NCI-H526 (cell line): ENCODE results near the gene DACT3.
"Not testable (repeated sequence)": the region's sequence is repeated elsewhere in the genome, so short reads cannot be mapped to it uniquely, and the experiment has no call there.

ENCODE experiments used
- DNase-seq, 2 experiments: peaks; one replicate each; lab custom pipeline; 2025; lab: John Stamatoyannopoulos, UW

DACT3 gene

GRCh38 chr19:46634045-46634655, 26.8 kb downstream of the DACT3 start:
- DNase-seq: peak in 1 of 2 experiments; percentile 86

DNA sequence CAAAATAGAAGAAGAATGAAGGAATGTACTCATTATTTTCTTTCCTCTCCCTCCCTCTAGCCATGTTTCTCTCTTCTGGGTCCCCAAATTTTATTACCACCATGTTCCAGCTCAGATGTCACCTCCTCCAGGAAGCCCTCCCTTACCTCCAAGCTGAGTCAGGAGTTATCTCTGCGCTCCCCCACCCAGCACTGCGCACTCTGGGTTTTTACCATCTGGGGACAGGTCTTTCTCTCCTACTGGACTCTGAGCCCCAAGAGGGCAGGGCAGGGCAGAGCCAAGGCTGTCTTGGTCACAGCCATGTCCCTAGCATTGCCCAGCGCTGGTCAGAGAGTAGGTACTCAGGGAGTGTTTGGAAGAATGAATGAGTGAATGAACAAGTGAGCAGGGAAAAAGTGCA, 27.9 kb downstream of the DACT3 start:
- DNase-seq: no peak

DNA sequence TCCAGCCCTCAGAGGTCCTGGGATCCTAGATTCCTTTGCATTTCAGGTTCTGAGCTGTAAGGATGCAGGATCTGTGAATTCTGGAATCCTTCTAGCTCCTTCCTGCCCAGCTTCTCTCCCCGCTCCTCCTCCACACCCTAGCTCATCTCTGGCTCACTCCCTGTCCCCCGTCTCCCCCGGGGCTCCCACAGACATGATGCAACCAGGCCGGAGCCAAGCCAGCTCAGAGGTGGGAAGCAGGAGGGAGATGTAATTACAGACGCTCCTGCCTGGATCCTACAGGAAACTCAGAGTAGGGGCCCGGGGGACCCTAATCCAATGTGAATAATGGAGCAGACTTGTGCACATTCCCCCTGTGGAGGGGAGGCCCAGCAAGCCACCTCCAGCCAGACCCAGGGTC, 29.5 kb downstream of the DACT3 start:
- DNase-seq: no peak

DNA sequence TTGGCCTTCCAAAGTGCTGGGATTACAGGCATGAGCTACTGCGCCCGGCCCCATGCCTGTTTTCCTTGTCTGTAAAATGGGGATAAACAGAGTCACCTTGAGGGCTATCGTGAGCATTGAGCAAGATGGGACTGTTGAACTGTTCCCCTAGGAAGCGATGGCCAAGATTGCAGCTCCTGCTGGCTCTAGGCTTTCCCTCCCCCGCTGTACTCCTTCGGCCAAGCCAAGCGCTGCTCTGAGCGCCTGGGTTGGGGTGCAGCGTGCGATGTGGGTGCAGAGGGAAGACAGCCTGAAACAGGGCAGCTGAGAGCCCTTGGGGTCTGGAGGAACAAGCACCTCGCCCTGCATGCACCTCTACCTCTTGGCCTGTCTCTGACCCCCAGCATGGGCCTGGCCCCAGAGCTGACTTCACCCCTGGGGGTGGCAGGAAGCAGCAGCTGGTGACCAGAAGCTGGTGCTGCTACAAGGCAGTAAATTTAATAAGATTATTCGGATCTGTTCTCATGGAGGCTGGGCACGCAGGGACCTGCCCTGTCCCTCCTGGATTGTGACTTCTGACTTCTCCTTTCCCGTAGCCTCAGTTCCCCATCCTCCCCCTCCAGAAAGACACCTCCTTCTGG, 30.3 kb downstream of the DACT3 start:
- DNase-seq: no peak

GRCh38 chr19:46629546-46630025, 31.4 kb downstream of the DACT3 start:
- no peak for DNase-seq

DNA sequence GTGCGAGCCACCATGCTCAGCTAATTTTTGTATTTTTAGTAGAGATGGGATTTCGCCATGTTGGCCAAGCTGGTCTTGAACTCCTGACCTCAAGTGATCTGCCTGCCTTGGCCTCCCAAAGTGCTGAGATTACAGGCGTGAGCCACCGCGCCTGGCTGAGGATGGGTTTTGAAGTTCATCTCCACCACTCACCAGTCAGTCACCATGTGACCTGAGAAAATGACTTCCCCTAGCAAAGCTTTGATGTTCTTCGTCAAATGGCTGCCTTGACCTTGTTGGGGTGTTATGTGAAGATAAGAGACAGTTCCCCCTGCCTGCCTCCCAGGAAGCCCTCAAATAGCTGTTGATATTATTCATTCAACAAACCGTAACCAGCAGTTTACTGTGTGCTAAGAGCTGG, 32.0 kb downstream of the DACT3 start:
- DNase-seq: not testable (repeated sequence)

GRCh38 chr19:46626446-46626845, 34.5 kb downstream of the DACT3 start:
- DNase-seq: no peak

- DNase-seq: no peak
Observed at GRCh38 chr19:46625731-46626130, 35.3 kb downstream of the DACT3 start.

DNA sequence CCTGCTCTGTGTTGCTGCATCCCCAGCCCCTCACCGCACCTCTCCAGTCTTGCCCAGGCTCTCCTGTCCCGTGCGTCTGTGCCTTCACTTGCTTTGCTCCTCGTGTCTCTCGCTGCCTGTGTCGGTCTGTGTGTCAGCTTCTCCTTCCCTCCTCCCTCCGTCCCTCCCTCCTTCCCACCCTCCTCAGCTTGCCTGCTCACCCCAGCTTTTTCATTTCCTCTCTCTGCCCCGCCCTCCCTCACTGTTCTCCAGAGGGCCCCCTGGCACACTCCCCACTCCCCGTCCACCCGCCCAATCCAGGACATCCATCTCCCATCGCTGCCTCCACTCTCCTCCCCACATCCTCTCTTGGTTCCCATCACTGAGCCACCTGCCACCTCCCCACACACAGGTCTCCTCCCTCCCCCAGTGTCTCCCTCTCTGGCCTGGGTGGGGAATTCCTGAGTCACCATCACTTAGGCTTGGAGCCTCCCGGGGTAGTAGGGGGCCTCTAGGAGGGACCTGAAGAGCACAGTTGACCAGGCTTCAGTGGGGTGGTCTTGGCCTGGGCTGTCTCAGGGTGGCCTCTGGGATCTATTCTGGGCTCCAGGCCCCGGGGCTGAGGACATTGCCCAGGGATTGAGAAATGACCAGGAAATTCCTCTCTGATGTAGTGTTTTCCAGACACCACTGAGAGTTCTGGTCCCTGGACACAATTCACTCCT, 35.9 kb downstream of the DACT3 start, which contains the start of gene PTGIR:
PTGIR (minus strand) TSS at position 132 of the 704 bp plus-strand sequence. CDS start 864 bp downstream, outside the sequence.
- DNase-seq: no peak

DNA sequence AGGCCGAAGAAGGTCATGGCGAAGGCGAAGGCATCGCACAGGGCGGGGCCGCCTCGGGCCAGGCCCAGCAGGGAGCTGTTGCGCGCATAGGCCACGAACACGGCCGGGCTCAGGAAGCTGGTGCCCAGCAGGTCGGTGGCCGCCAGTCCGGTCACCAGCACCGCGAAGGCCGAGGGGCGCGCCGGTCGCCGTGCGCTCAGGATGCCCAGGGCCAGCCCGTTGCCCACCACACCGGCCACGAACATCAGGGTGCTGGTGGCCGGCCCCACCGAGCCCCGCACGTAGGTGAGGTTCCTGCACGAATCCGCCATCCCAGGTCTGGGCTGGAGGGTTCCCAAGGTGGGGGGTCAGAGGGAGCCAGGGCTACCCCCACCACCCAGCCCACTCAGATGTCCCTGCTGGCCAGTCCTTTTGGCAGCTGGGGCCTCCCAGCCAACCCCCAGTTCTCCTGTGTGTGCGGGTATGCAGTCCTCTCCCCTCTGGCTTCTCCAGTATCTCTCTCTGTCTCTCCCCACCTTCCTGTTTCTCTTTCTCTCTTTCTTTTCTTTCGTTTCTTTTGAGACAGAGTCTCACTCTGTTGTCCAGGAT, 37.0 kb downstream of the DACT3 start:
- no peak for DNase-seq

- no peak for DNase-seq
Observed at GRCh38 chr19:46622118-46622446, 38.9 kb downstream of the DACT3 start.

GRCh38 chr19:46621191-46622117, 39.5 kb downstream of the DACT3 start:
- DNase-seq: no peak

GRCh38 chr19:46620716-46621115, 40.3 kb downstream of the DACT3 start:
- DNase-seq: no peak

GRCh38 chr19:46620267-46620666, 40.7 kb downstream of the DACT3 start:
- no peak for DNase-seq

DNA sequence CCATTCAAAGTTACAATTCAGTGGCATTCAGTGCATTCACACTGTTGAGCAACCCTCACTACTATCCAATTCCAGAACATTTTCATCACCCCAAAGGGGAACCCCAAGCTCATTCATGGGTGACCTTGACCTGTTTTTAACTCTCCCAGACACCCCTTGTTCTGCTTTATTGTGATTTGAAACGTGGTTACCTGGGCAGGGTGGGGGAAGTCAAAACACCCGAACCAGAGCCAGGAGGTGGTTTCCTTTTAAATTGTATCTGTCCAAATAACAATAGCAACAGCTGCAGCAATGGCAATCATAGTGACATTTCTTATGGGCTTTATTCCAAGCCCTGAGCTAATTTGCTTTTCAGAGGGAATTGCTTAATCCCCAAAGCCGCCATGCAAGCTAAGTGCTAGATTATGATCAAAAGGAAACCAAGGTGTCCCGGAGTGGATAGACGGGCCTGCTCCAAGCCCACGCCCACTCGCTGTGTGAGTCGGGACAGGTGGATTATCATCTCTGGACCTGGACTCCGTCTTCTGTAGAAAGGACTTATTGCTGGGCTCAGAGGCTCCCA, 42.2 kb downstream of the DACT3 start:
- no peak for DNase-seq

- DNase-seq: no peak
Observed at GRCh38 chr19:46617601-46618000, 43.4 kb downstream of the DACT3 start.

DNA sequence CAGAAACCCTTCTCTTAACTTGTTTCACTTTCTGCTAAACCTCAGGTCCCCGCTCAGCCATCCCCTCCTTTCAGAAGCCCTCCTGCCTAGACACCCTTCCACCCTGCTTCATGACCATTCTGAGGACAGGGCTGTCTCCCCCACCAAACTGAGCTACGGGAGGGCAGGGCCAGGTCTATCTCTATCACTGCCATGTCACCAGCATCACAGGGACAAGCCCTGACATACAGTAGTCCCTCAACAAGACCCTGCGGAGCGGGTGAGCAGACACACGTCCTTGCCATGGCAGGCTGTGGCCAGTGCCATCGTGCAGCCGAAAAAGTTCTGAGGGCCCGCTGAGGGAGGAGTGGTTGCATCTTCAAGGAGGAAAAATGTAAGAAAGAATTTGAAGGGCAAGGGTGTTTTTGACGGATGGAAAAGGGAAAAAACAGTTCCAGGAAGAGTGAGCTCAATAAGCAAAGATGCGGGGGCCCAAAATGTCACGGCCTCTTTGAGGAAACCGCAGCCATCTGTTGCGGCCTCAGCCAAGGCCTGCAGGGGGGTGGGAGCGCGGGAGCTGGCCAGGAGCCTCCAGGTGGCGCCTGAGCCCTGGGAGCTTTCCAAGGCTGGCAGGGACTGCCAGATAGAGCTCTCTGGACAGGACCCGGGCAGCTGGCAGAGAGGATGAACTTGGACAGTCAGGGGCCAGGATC, 44.2 kb downstream of the DACT3 start:
- peak in 1 of 2 experiments; percentile 78 for DNase-seq

GRCh38 chr19:46615966-46616365, 45.0 kb downstream of the DACT3 start:
- DNase-seq: no peak

- DNase-seq: peak; percentile 59 to 83
Observed at GRCh38 chr19:46614114-46614722, 46.8 kb downstream of the DACT3 start.

- DNase-seq: peak in 1 of 2 experiments; percentile 34
Observed at GRCh38 chr19:46613525-46613924, 47.5 kb downstream of the DACT3 start.
